Epidermal melanocyte (primary cell): ENCODE data around the gene RAB11FIP2.
A peak's percentile ranks its signal among the peaks of the same experiment; 100 is the strongest.
"Not testable (repeated sequence)": the region's sequence is repeated elsewhere in the genome, so short reads cannot be mapped to it uniquely, and the experiment has no call there.

Experiments used
- DNase-seq: peaks from one replicate; pipeline ENCODE4 v3.0.0; 2011; ENCODE audit warnings: low spot score; ENCODE audit not compliant: insufficient read length

RAB11FIP2 gene

GRCh38 chr10:118046395-118047156 lies at the start of gene RAB11FIP2:
Gene RAB11FIP2, minus strand, starts transcription at chr10:118046941. Its CDS starts 778 bp downstream, at chr10:118046163.
- DNase-seq, result peak; percentile 85

- DNase-seq, result no peak
Observed at GRCh38 chr10:118096022-118096421, 49.3 kb upstream of the RAB11FIP2 start.

- no peak for DNase-seq
Observed at GRCh38 chr10:118092209-118092608, 45.5 kb upstream of the RAB11FIP2 start.

- DNase-seq, result no peak
Observed at GRCh38 chr10:118080817-118081216, 34.1 kb upstream of the RAB11FIP2 start.

- DNase-seq, result no peak
Observed at GRCh38 chr10:118076705-118077104, 30.0 kb upstream of the RAB11FIP2 start.

- no peak for DNase-seq
Observed at GRCh38 chr10:118072840-118073239, 26.1 kb upstream of the RAB11FIP2 start.

- DNase-seq, result not testable (repeated sequence)
Observed at GRCh38 chr10:118067389-118067788, 20.6 kb upstream of the RAB11FIP2 start.

GRCh38 chr10:118062798-118063238 lies 16.1 kb upstream of the RAB11FIP2 start:
- DNase-seq, result no peak

- DNase-seq, result no peak
Observed at GRCh38 chr10:118058371-118058770, 11.6 kb upstream of the RAB11FIP2 start.

- no peak for DNase-seq
Observed at GRCh38 chr10:118057361-118057760, 10.6 kb upstream of the RAB11FIP2 start.

GRCh38 chr10:118054383-118054782 lies 7.6 kb upstream of the RAB11FIP2 start:
- DNase-seq, result no peak

GRCh38 chr10:118052816-118053215 lies 6.1 kb upstream of the RAB11FIP2 start:
- DNase-seq, result no peak

GRCh38 chr10:118047880-118048279 lies 1.1 kb upstream of the RAB11FIP2 start:
- no peak for DNase-seq

GRCh38 chr10:118047157-118047719 lies 497 bp upstream of the RAB11FIP2 start:
- DNase-seq, result no peak

- DNase-seq, result no peak
Observed at GRCh38 chr10:118045837-118046394, 825 bp downstream of the RAB11FIP2 start.

GRCh38 chr10:118045158-118045836 lies 1.4 kb downstream of the RAB11FIP2 start:
- no peak for DNase-seq

- DNase-seq, result no peak
Observed at GRCh38 chr10:118042827-118043242, 3.9 kb downstream of the RAB11FIP2 start.

- no peak for DNase-seq
Observed at GRCh38 chr10:118042336-118042735, 4.4 kb downstream of the RAB11FIP2 start.

- DNase-seq, result no peak
Observed at GRCh38 chr10:118041316-118041715, 5.4 kb downstream of the RAB11FIP2 start.

GRCh38 chr10:118036281-118036875 lies 10.4 kb downstream of the RAB11FIP2 start:
- DNase-seq, result no peak

GRCh38 chr10:118035354-118036005 lies 11.3 kb downstream of the RAB11FIP2 start:
- no peak for DNase-seq
